HCT116 (cell line): Measurements from ENCODE around the gene FRMPD1.

Experiments used
- CTCF ChIP-seq, 3 experiments: fragments of 200-600 bp in 1 of 3; sonication (generic) in 1 of 3; IDR thresholded peaks in 2 of 3; conservative IDR thresholded peaks in 1 of 3; 2 replicates each; pipeline ENCODE4 v1.5.1; 2012 to 2017; ENCODE audit warnings: low read depth in 2 of 3, low read length in 2 of 3, antibody characterized with exemption in 1 of 3, borderline replicate concordance in 1 of 3, control low read depth in 1 of 3, mild to moderate bottlenecking in 1 of 3, mixed read lengths in 1 of 3, mixed run types in 1 of 3, moderate library complexity in 1 of 3; ENCODE audit not compliant: insufficient read depth in 1 of 3
- EZH2 ChIP-seq: fragments of 200-600 bp; sonication (generic); IDR thresholded peaks from 2 replicates; pipeline ENCODE4 v1.6.1; 2017; ENCODE audit warnings: antibody characterized with exemption, mixed run types
- EZH2phosphoT487 ChIP-seq: fragments of 200-600 bp; IDR thresholded peaks from 2 replicates; pipeline ENCODE4 v1.6.1; 2018; ENCODE audit warnings: antibody characterized with exemption, borderline replicate concordance
- MAX ChIP-seq: IDR thresholded peaks from 2 replicates; pipeline ENCODE4 v1.6.1; 2012
- POLR2AphosphoS5 ChIP-seq: IDR thresholded peaks from 2 replicates; pipeline ENCODE4 v1.6.1; 2011; ENCODE audit warnings: mild to moderate bottlenecking, low read depth, low read length, moderate library complexity
- SP1 ChIP-seq: IDR thresholded peaks from 2 replicates; pipeline ENCODE4 v1.6.1; 2012; ENCODE audit warnings: low read depth

- no peak for TF ChIP-seq EZH2
- TF ChIP-seq CTCF (IDR thresholded peaks at IDR 0.05 in 2 of 3, conservative IDR thresholded peaks at IDR 0.05 in 1 of 3; ENCODE audit: borderline replicate concordance in 1 of 3, insufficient read depth in 1 of 3, low read depth in 2 of 3, low read length in 2 of 3) = no peak
- TF ChIP-seq EZH2phosphoT487 = no peak
- no peak for TF ChIP-seq MAX
- no peak for TF ChIP-seq POLR2AphosphoS5
- TF ChIP-seq SP1 = no peak
Measured at GRCh38 chr9:37707748-37708147, 57.0 kb downstream of the FRMPD1 start.
